ENCODE results near the gene TOMM40L.

TOMM40L gene

GRCh38 chr1:161258439-161259344 lies 32.8 kb downstream of the TOMM40L start, which contains the start of gene PCP4L1:
TSS of gene PCP4L1 (plus strand) at chr1:161258745. CDS start at chr1:161258975, 230 bp downstream.
- peak; percentile 33 for DNase-seq

- DNase-seq, result no peak
These were observed 33.5 kb downstream of the TOMM40L start for GRCh38 chr1:161259345-161259702.

- DNase-seq, result no peak
These were observed 33.9 kb downstream of the TOMM40L start for GRCh38 chr1:161259765-161260164.

GRCh38 chr1:161260376-161261260 lies 34.8 kb downstream of the TOMM40L start:
- peak; percentile 49 for DNase-seq

GRCh38 chr1:161261261-161262235 lies 35.7 kb downstream of the TOMM40L start:
- DNase-seq, result peak; percentile 35

GRCh38 chr1:161265305-161265704 lies 39.4 kb downstream of the TOMM40L start:
- no peak for DNase-seq

- DNase-seq, result no peak
These were observed 40.3 kb downstream of the TOMM40L start for GRCh38 chr1:161266202-161266601.

GRCh38 chr1:161266836-161267235 lies 41.0 kb downstream of the TOMM40L start:
- DNase-seq, result no peak

GRCh38 chr1:161267321-161267720 lies 41.5 kb downstream of the TOMM40L start:
- no peak for DNase-seq

GRCh38 chr1:161273402-161273801 lies 47.5 kb downstream of the TOMM40L start:
- no peak for DNase-seq

- no peak for DNase-seq
These were observed 49.0 kb downstream of the TOMM40L start for GRCh38 chr1:161274874-161275273.
